Activated T-cell treated with anti-CD3 and anti-CD28 coated beads, Interleukin-2, amount 50 U/mL, for 24 hours (primary cell): ENCODE measurements around the gene AKAP12.
"Not testable (repeated sequence)": the region's sequence is repeated elsewhere in the genome, so short reads cannot be mapped to it uniquely, and the experiment has no call there.

Source experiments
- DNase-seq: peaks from one replicate; pipeline ENCODE4 v3.0.0-alpha.2; 2020
- H3K27ac Mint-ChIP-seq: 2 replicates; pipeline ENCODE4 v1.8.0; 2020; ENCODE audit warnings: mild to moderate bottlenecking, mixed read lengths
- H3K27me3 Mint-ChIP-seq: 2 replicates; pipeline ENCODE4 v1.8.0; 2020; ENCODE audit warnings: mixed read lengths
- H3K36me3 Mint-ChIP-seq: 2 replicates; pipeline ENCODE4 v1.8.0; 2020; ENCODE audit warnings: low read depth, mixed read lengths
- H3K4me1 Mint-ChIP-seq: 2 replicates; pipeline ENCODE4 v1.8.0; 2020; ENCODE audit warnings: low read depth, mixed read lengths
- H3K4me3 Mint-ChIP-seq: 2 replicates; pipeline ENCODE4 v1.8.0; 2020; ENCODE audit warnings: mild to moderate bottlenecking, moderate library complexity, mixed read lengths
- H3K9me3 Mint-ChIP-seq: 2 replicates; pipeline ENCODE4 v1.8.0; 2020; ENCODE audit warnings: mixed read lengths

AKAP12 gene

DNA sequence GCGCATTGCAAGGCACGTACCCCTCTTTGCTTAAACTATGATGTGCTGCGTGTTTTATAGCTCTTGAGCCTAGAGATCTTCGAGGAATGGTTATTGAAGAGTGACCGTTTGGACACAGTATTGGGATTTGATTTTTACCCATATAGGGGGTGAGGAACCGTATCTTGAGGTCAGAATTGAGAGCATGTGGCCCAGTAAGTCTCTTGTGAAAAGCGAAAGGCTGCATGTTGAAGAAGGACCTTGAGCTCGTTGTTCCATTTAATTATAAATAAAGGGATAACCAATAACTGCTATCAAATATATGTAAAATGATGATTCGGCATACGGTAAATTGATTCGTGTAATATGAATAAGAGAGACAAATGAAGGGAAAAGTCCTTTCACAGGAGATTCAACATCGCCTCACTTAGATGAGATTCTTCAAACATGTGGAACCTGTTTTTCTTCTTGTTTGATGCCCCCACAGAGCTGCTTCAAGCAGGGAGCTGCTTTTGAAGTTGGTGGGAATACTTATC is 66.6 kb downstream of the AKAP12 start:
- no peaks in the 10 kb centered on the region for H3K36me3 Mint-ChIP-seq
- no peak overlapping the region for H3K4me3 Mint-ChIP-seq
- H3K9me3 Mint-ChIP-seq: no peaks in the 10 kb centered on the region
- DNase-seq: no peak
- H3K27me3 Mint-ChIP-seq: peaks cover 13% of the 10 kb centered on the region
- no peak overlapping the region for H3K27ac Mint-ChIP-seq
- no peaks in the 10 kb centered on the region for H3K4me1 Mint-ChIP-seq

DNA sequence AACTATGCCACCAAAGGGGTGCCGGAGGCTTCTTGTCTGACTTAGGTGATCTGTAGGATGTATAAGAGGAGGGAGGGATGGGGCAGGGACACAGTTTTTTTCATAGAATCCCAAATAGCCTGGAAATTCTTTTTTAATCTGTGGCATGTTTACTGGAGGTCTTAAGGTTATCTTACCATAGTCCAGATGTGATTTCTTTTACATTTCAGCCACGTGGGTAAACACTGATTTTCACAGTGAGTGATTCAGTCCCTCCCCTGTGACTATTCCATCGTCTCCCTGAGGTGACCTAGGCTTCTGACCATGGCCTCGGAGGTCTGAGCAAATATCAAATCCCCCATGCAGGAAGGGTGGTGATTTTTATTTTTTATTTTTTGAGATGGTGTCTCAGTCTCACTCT is 67.7 kb downstream of the AKAP12 start:
- Mint-ChIP-seq H3K4me3 (no peak overlapping the region), H3K36me3 (no peaks in the 10 kb centered on the region), H3K4me1 (no peaks in the 10 kb centered on the region), H3K27ac (no peak overlapping the region), H3K9me3 (no peaks in the 10 kb centered on the region), H3K27me3 (peaks cover 10% of the 10 kb centered on the region)
- DNase-seq: no peak

DNA sequence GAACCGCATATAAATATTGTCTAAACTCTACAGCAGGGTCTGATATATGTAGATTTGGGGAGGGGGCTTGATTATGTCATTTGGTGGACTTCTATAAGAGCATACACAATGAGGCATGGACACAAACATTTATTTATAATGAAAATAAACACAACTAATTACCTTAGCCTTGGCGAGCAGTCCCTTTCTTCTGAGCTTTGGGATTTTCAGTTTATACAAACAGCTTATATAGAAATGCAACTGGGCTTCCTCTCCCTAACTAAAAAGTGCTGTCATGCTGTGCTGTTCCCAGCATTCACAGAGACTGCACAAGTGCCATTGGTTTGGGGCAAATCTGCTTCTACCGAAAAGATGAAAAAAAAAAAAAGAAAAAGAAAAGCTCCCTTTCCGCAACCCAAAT is 69.9 kb downstream of the AKAP12 start:
- DNase-seq: no peak
- Mint-ChIP-seq H3K27me3 (no peaks in the 10 kb centered on the region), H3K27ac (no peak overlapping the region), H3K9me3 (no peaks in the 10 kb centered on the region), H3K4me1 (no peaks in the 10 kb centered on the region), H3K36me3 (no peaks in the 10 kb centered on the region), H3K4me3 (no peak overlapping the region)

GRCh38 chr6:151310279-151310678 is 70.5 kb downstream of the AKAP12 start:
- DNase-seq: no peak
- no peaks in the 10 kb centered on the region for H3K27me3 Mint-ChIP-seq
- H3K4me3 Mint-ChIP-seq: no peak overlapping the region
- peaks cover under 1% of the 10 kb centered on the region for H3K9me3 Mint-ChIP-seq
- H3K36me3 Mint-ChIP-seq: no peaks in the 10 kb centered on the region
- H3K4me1 Mint-ChIP-seq: no peaks in the 10 kb centered on the region
- no peak overlapping the region for H3K27ac Mint-ChIP-seq

GRCh38 chr6:151310852-151311767 is 71.3 kb downstream of the AKAP12 start:
- H3K4me3 Mint-ChIP-seq: no peak overlapping the region
- no peaks in the 10 kb centered on the region for H3K27me3 Mint-ChIP-seq
- H3K4me1 Mint-ChIP-seq: no peaks in the 10 kb centered on the region
- no peak overlapping the region for H3K27ac Mint-ChIP-seq
- H3K36me3 Mint-ChIP-seq: no peaks in the 10 kb centered on the region
- no peak for DNase-seq
- peaks cover 7% of the 10 kb centered on the region for H3K9me3 Mint-ChIP-seq

- H3K36me3 Mint-ChIP-seq: no peaks in the 10 kb centered on the region
- no peaks in the 10 kb centered on the region for H3K4me1 Mint-ChIP-seq
- H3K4me3 Mint-ChIP-seq: no peak overlapping the region
- DNase-seq: no peak
- no peaks in the 10 kb centered on the region for H3K27me3 Mint-ChIP-seq
- H3K27ac Mint-ChIP-seq: no peak overlapping the region
- H3K9me3 Mint-ChIP-seq: peaks cover 10% of the 10 kb centered on the region
Measured at GRCh38 chr6:151313066-151313491, 73.3 kb downstream of the AKAP12 start.

- H3K27me3 Mint-ChIP-seq, H3K9me3 Mint-ChIP-seq, DNase-seq, H3K4me3 Mint-ChIP-seq, H3K36me3 Mint-ChIP-seq, H3K4me1 Mint-ChIP-seq, H3K27ac Mint-ChIP-seq: not testable (repeated sequence)
Measured at GRCh38 chr6:151315661-151316060, 75.9 kb downstream of the AKAP12 start.

DNA sequence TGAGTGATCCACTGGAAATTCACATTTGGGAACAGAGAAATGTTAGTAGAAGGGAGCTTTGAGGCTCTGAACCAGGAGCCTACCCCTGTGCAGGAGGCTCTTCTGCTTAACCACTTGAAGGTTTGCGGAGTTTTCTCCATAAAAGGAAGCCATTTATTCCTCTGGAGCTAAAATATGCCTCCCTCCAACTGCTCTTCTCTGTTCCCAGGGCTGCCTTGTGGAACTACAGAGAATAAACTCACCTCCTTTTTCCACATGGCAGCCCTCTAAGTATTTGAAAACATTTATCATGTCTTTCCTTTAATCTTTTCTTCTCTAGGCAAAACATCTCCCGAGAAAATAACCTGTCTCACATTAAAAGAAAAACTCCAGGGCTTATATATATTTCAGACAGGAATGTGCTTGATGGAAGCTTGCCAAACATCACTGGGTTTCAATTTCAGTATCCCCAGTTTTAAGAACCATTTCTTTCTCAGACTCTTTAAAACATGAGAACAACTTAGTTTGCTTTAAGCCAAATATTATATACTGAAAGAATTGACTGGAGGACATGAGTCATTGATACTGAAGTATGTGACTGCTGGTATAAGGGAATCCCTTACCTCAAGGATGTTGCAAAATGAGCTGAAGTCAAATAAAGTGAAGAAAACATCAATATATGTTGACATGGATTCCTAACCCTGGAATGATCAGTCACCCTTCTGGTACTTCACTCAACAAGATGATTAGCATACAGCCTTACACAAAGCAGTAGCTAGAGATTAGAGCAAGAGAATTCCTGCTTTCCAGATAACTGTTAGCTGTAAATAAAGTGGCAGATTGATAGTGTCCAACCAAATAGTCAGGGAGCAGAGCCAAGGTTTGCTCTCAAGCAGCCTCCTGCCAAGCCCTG is 77.6 kb downstream of the AKAP12 start:
- no peaks in the 10 kb centered on the region for H3K4me1 Mint-ChIP-seq
- H3K36me3 Mint-ChIP-seq: no peaks in the 10 kb centered on the region
- H3K4me3 Mint-ChIP-seq: no peak overlapping the region
- H3K27ac Mint-ChIP-seq: no peak overlapping the region
- H3K9me3 Mint-ChIP-seq: peaks cover 10% of the 10 kb centered on the region
- peaks cover 8% of the 10 kb centered on the region for H3K27me3 Mint-ChIP-seq
- DNase-seq: no peak

DNA sequence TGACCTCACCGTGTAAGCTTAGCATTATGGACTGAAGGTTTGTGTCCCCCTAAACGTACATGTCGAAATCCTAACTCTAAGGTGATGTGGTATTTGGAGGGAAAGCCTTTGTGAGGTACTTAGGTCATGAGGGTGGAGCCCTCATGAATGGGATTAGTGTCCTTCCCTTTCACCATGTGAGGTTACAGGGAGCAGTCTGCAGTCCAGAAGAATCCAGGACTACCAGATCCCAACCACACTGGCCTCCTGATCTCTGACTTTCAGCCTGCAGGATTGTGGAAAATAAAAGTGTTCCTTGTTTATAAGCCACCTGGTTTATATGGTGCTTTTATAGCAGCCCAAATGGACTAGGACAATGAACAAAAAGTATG is 78.2 kb downstream of the AKAP12 start:
- Mint-ChIP-seq H3K27me3 (peaks cover 14% of the 10 kb centered on the region), H3K36me3 (no peaks in the 10 kb centered on the region), H3K27ac (no peak overlapping the region), H3K4me3 (no peak overlapping the region), H3K9me3 (peaks cover 10% of the 10 kb centered on the region), H3K4me1 (no peaks in the 10 kb centered on the region)
- DNase-seq: no peak

- H3K9me3 Mint-ChIP-seq: peaks cover 10% of the 10 kb centered on the region
- H3K4me3 Mint-ChIP-seq: no peak overlapping the region
- no peak overlapping the region for H3K27ac Mint-ChIP-seq
- peaks cover 30% of the 10 kb centered on the region for H3K27me3 Mint-ChIP-seq
- peaks cover 15% of the 10 kb centered on the region for H3K4me1 Mint-ChIP-seq
- H3K36me3 Mint-ChIP-seq: no peaks in the 10 kb centered on the region
- DNase-seq: no peak
Measured at GRCh38 chr6:151320140-151320539, 80.4 kb downstream of the AKAP12 start.

DNA sequence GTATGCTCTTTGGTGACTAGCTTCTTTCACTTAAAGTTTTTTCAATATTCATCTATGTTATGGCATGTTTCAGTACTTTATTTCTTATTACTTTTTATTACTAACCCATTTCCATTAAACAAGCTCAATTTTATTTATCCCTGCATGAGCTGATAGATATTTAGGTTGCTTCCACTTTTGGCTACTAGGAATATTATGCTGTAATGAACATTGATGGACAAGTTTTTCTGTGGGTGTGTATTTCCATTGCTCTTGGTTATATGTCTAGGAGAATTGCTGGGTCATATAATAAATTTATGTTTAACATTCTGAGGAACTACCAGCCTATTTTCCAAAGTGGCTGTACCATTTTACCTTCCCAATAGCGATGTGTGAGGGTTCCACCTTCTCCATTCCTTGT is 81.7 kb downstream of the AKAP12 start:
- Mint-ChIP-seq H3K9me3 (no peaks in the 10 kb centered on the region), H3K27me3 (peaks cover 42% of the 10 kb centered on the region), H3K36me3 (no peaks in the 10 kb centered on the region), H3K4me3 (no peak overlapping the region), H3K27ac (no peak overlapping the region), H3K4me1 (peaks cover 24% of the 10 kb centered on the region)
- DNase-seq: no peak

DNA sequence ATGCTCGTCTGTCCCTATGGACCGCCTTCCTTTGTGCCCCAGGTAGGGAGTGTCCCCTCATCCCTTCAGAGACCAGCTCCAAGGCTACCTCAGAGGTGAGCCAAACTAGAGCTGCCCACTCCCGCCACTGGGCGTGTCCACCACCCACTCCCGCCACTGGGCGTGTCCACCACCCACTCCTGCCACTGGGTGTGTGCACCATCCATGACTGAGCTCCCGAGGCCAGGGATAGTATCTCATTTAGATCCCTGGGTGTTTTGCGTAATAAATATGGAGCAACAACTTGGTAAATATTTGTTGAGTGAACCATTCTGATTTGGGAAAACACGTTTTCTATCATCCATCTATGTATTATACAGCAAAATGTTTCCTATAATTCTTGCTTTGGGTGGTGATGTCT is 82.8 kb downstream of the AKAP12 start:
- H3K27me3 Mint-ChIP-seq: peaks cover 54% of the 10 kb centered on the region
- no peak overlapping the region for H3K4me3 Mint-ChIP-seq
- no peaks in the 10 kb centered on the region for H3K9me3 Mint-ChIP-seq
- H3K4me1 Mint-ChIP-seq: peaks cover 24% of the 10 kb centered on the region
- no peak overlapping the region for H3K27ac Mint-ChIP-seq
- H3K36me3 Mint-ChIP-seq: no peaks in the 10 kb centered on the region
- DNase-seq: no peak

DNA sequence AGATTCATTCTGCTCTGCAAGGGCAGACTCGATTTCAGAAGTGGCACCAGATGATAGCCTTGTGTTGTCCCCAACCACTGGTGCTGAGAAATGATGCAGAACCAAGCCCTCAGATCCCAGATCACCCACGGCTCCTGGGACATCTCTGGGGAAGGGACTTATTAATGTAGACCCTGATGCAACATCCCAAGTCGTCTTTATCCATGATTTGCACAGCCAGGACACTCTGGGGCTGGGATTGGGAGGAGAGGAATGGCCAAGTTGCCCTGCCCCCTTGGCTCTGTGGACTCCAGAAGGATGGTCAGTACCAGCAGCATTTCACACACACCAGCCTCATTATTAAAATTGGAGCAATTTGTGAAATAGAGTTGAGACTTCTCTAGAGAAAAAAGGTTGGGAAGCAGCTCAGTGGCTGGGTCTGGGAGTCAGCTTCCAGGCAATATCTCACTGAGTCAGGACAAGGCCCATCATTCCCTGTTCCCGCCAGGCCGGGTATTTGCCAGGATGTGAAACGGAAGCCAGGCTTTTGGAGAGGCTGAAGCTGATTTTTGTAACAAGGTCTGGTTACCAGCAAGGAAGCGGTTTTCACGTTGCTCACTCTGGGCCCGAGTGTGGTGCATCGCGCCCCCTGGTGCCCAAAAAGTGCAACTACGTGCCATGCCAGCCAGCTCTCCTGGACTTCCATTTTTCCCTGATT is 84.2 kb downstream of the AKAP12 start:
- Mint-ChIP-seq H3K9me3 (no peaks in the 10 kb centered on the region), H3K27me3 (peaks cover 61% of the 10 kb centered on the region), H3K36me3 (no peaks in the 10 kb centered on the region), H3K27ac (no peak overlapping the region), H3K4me1 (peaks cover 24% of the 10 kb centered on the region), H3K4me3 (peak overlapping the region; percentile 6)
- peak; percentile 84 for DNase-seq

DNA sequence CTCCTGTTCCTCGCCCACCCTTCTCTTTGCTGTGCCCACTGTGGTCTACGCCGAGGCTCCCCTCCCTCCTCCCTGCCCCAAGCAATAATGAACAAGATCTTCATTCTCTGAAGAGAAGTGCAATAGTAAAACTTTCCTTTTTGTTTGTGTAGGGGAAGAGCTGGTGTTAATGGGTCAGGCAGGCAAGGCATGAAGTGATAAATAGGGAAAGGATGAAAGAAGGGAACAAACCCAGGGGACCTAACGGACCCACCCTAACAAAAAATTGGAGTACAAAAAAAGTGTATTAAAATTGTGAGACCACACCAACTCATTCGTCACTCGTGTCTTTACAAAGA is 84.7 kb downstream of the AKAP12 start:
- peak overlapping the region; percentile 6 for H3K4me3 Mint-ChIP-seq
- peaks cover 24% of the 10 kb centered on the region for H3K4me1 Mint-ChIP-seq
- DNase-seq: no peak
- no peak overlapping the region for H3K27ac Mint-ChIP-seq
- no peaks in the 10 kb centered on the region for H3K36me3 Mint-ChIP-seq
- H3K27me3 Mint-ChIP-seq: peaks cover 67% of the 10 kb centered on the region
- H3K9me3 Mint-ChIP-seq: no peaks in the 10 kb centered on the region
